A549 (cell line): Measurements from ENCODE around the gene RAE1. TPM values are rescaled to one million over a fixed set of nuclear protein-coding genes. Genes with fewer than 3 reads are reported as not detected.

Source experiments
- ATAC-seq, 2 experiments: fragments of 200-7000 bp in 1 of 2; fragments of >200 bp in 1 of 2; cut with Nextera tagmentation in 1 of 2; cut with Tn5 transposase in 1 of 2; 3 replicates each; pipeline versions ENCODE4 v1.8.0 to v1.9.1; 2018 to 2020; ENCODE audit warnings: mild to moderate bottlenecking in 1 of 2, moderate library complexity in 1 of 2
- CTCF ChIA-PET: fragments of 300-600 bp; sonication (Branson Sonifier 250); formaldehyde crosslinking; extraction: SDS; loops from one replicate; lab custom pipeline; 2021; ENCODE audit warnings: antibody characterized with exemption, inconsistent platforms; lab: Yijun Ruan, JAX
- POLR2A ChIA-PET: fragments of 350-600 bp; formaldehyde crosslinking; extraction: SDS; loops from one replicate; lab custom pipeline; 2021; ENCODE audit warnings: antibody characterized with exemption, inconsistent platforms; lab: Yijun Ruan, JAX
- DNase-seq, 2 experiments: peaks; one replicate each; pipeline versions ENCODE4 v3.0.0 to v3.0.0-alpha.2; 2011 to 2016; ENCODE audit warnings: low read depth in 1 of 2, low spot score in 1 of 2
- FAIRE-seq: peaks from 2 replicates; lab custom pipeline; 2011; peaks lifted over from hg19 to GRCh38; lab: Jason Lieb, UNC
- H3K27ac ChIP-seq, 2 experiments: fragments of >200 bp; sonication (Bioruptor Twin); formaldehyde crosslinking; 3 replicates each; pipeline ENCODE4 v1.5.1; 2016 to 2017
- H3K4me1 ChIP-seq: fragments of >200 bp; sonication (Bioruptor Twin); formaldehyde crosslinking; 3 replicates; pipeline ENCODE4 v1.6.1; 2016
- H3K4me2 ChIP-seq: fragments of >200 bp; sonication (Bioruptor Twin); formaldehyde crosslinking; 3 replicates; pipeline ENCODE4 v1.6.1; 2016
- H3K4me3 ChIP-seq: fragments of >200 bp; sonication (Bioruptor Twin); formaldehyde crosslinking; 3 replicates; pipeline ENCODE4 v1.5.1; 2016
- H3K9me3 ChIP-seq: fragments of >200 bp; sonication (Bioruptor Twin); formaldehyde crosslinking; 3 replicates; pipeline ENCODE4 v1.6.1; 2016
- BCL3 ChIP-seq: fragments of >200 bp; sonication (Bioruptor Twin); formaldehyde crosslinking; IDR thresholded peaks from 3 replicates; pipeline ENCODE4 v1.6.1; 2016
- BHLHE40 ChIP-seq: IDR thresholded peaks from 2 replicates; pipeline ENCODE4 v1.6.1; 2012; ENCODE audit warnings: low read depth, low read length, inconsistent platforms
- CBX8 ChIP-seq: fragments of 200-600 bp; sonication (generic); IDR thresholded peaks from 2 replicates; pipeline ENCODE4 v1.6.1; 2016
- CEBPB ChIP-seq, 2 experiments: fragments of >200 bp in 1 of 2; sonication (Bioruptor Twin) in 1 of 2; formaldehyde crosslinking in 1 of 2; IDR thresholded peaks; 2 replicates each; pipeline ENCODE4 v1.6.1; 2012 to 2016
- CHD4 ChIP-seq: fragments of 200-600 bp; sonication (generic); IDR thresholded peaks from 2 replicates; pipeline ENCODE4 v1.6.1; 2016; ENCODE audit warnings: antibody characterized with exemption, mild to moderate bottlenecking, borderline replicate concordance
- E2F6 ChIP-seq: IDR thresholded peaks from 2 replicates; pipeline ENCODE4 v1.6.1; 2012; ENCODE audit warnings: low read depth, borderline replicate concordance
- ELK1 ChIP-seq: fragments of 150-350 bp; IDR thresholded peaks from 2 replicates; pipeline ENCODE4 v1.6.1; 2014; ENCODE audit warnings: low read depth, mild to moderate bottlenecking, low read length
- FOSL2 ChIP-seq, 2 experiments: fragments of 450-650 bp in 1 of 2; fragments of >200 bp in 1 of 2; sonication (Bioruptor Twin) in 1 of 2; formaldehyde crosslinking; IDR thresholded peaks; 2 replicates each; pipeline versions ENCODE4 v1.5.0 to v1.6.1; 2016 to 2020; ENCODE audit warnings: mild to moderate bottlenecking in 1 of 2, moderate library complexity in 1 of 2
- GATA3 ChIP-seq: IDR thresholded peaks from 2 replicates; pipeline ENCODE4 v1.6.1; 2012; ENCODE audit warnings: borderline replicate concordance
- HDAC2 ChIP-seq: fragments of 200-600 bp; sonication (generic); IDR thresholded peaks from 2 replicates; pipeline ENCODE4 v1.6.1; 2016
- HEYL ChIP-seq: fragments of 250-450 bp; sonication (Bioruptor Pico); IDR thresholded peaks from 2 replicates; pipeline ENCODE4 v1.8.0; 2021; ENCODE audit warnings: mild to moderate bottlenecking, moderate library complexity
- HOXA7 ChIP-seq: fragments of 250-450 bp; sonication (Bioruptor Pico); IDR thresholded peaks from 2 replicates; pipeline ENCODE4 v1.5.0; 2020; ENCODE audit warnings: mild to moderate bottlenecking, moderate library complexity
- HOXB13 ChIP-seq: fragments of 250-450 bp; sonication (Bioruptor Pico); IDR thresholded peaks from 2 replicates; pipeline ENCODE4 v1.5.0; 2020; ENCODE audit warnings: low read depth, mild to moderate bottlenecking, moderate library complexity
- JUNB ChIP-seq: fragments of >200 bp; sonication (Bioruptor Twin); formaldehyde crosslinking; IDR thresholded peaks from 2 replicates; pipeline ENCODE4 v1.6.1; 2016
- KDM1A ChIP-seq: fragments of 200-600 bp; sonication (generic); IDR thresholded peaks from 2 replicates; pipeline ENCODE4 v1.6.1; 2016; ENCODE audit warnings: low read depth, mild to moderate bottlenecking
- MAFK ChIP-seq: fragments of 450-650 bp; IDR thresholded peaks from 2 replicates; pipeline ENCODE4 v1.6.1; 2014; ENCODE audit not compliant: partially characterized antibody
- MYC ChIP-seq: IDR thresholded peaks from 2 replicates; pipeline ENCODE4 v1.6.1; 2012; ENCODE audit warnings: mild to moderate bottlenecking, inconsistent platforms, low read length, improper control_type of control experiment, borderline replicate concordance
- PBX3 ChIP-seq: IDR thresholded peaks from 2 replicates; pipeline ENCODE4 v1.6.1; 2012
- PHF8 ChIP-seq: fragments of 200-600 bp; sonication (generic); IDR thresholded peaks from 2 replicates; pipeline ENCODE4 v1.6.1; 2016; ENCODE audit warnings: low read depth, mild to moderate bottlenecking, antibody characterized with exemption, moderate library complexity, borderline replicate concordance
- POLR2AphosphoS2 ChIP-seq: conservative IDR thresholded peaks from 2 replicates; pipeline ENCODE4 v1.6.1; 2012; ENCODE audit warnings: low read length, improper control_type of control experiment, inconsistent platforms
- RARB ChIP-seq: fragments of 250-450 bp; sonication (Bioruptor Pico); IDR thresholded peaks from 2 replicates; pipeline ENCODE4 v1.8.0; 2021; ENCODE audit warnings: mild to moderate bottlenecking, moderate library complexity
- REST ChIP-seq: fragments of 200-600 bp; sonication (generic); IDR thresholded peaks from 2 replicates; pipeline ENCODE4 v1.6.1; 2016; ENCODE audit warnings: antibody characterized with exemption, mild to moderate bottlenecking, moderate library complexity
- SMC3 ChIP-seq: fragments of >200 bp; sonication (Bioruptor Twin); formaldehyde crosslinking; IDR thresholded peaks from 3 replicates; pipeline ENCODE4 v1.6.1; 2018; ENCODE audit warnings: inconsistent platforms
- TP53 ChIP-seq: fragments of 250-450 bp; sonication (Bioruptor Pico); IDR thresholded peaks from 2 replicates; pipeline ENCODE4 v1.5.0; 2021; ENCODE audit warnings: mild to moderate bottlenecking, moderate library complexity
- ZSCAN20 ChIP-seq: fragments of 250-450 bp; sonication (Bioruptor Pico); IDR thresholded peaks from 2 replicates; pipeline ENCODE4 v1.8.0; 2022; ENCODE audit warnings: mild to moderate bottlenecking, moderate library complexity
- WGBS: methylation state at CpG from one replicate; pipeline ENCODE4 v1.1.6; 2017; ENCODE audit errors: missing lambda C conversion rate; 5-methylcytosine and 5-hydroxymethylcytosine counted together
- polyA plus RNA-seq, 4 experiments: library from polyadenylated mRNA; depleted of rRNA in 3 of 4; stranded (reverse); fragments of >200 nt; fragmentation: RNase III in 1 of 4; extraction: RNeasy Plus Mini Kit Qiagen cat#74134 plus additional on column Dnase treatment in 1 of 4; gene quantifications; 2 replicates in 3 of 4; 3 replicates in 1 of 4; pipeline ENCODE4 v1.2.3, GENCODE V29; 2011 to 2017

The RAE1 gene
- polyA plus RNA-seq, 2 of the 4 experiments (the other 2 are of a cell fraction) = 54.7 to 69.6 TPM

GRCh38 chr20:57352305-57352704 is 1.2 kb downstream of the RAE1 start:
- POLR2A ChIA-PET = no interaction called here
- Histone ChIP-seq H3K4me2 (peak overlapping the region; percentile 81), H3K4me1 (peaks cover 10% of the 10 kb centered on the region), H3K27ac (no peak overlapping the region)
- no peak for TF ChIP-seq MYC
- TF ChIP-seq PHF8 = no peak
- TF ChIP-seq MAFK = no peak
- TF ChIP-seq GATA3 = no peak
- no peak for TF ChIP-seq REST
- no peak for TF ChIP-seq BCL3
- no peak for TF ChIP-seq CEBPB (IDR thresholded peaks at IDR 0.05)
- no peak for TF ChIP-seq CHD4
- TF ChIP-seq TP53 (CRISPR knock-in tag) = no peak
- TF ChIP-seq, all 56 proteins: peak for 0
- CTCF ChIA-PET = interaction anchor here (1.1 to 1.9 kb wide), 3 partner anchors 10 to 262 kb away, joined by 3 to 5 read pairs (median 4); no protein-coding TSS in a partner anchor
- 72% methylated on average over 6 of the region's 6 CpGs for WGBS
- FAIRE-seq (no peak), ATAC-seq (no peak), DNase-seq (no peak)
- Histone ChIP-seq H3K4me3 (peak overlapping the region; percentile 95), H3K9me3 (no peaks in the 10 kb centered on the region)

GRCh38 chr20:57353351-57353750 is 2.3 kb downstream of the RAE1 start:
- CTCF ChIA-PET = interaction anchor here (0.7 kb wide), 1 partner anchor 14 kb away, joined by 3 read pairs; no protein-coding TSS in a partner anchor
- no peak for ATAC-seq
- no peak overlapping the region for H3K27ac ChIP-seq
- no peak overlapping the region for H3K4me3 ChIP-seq
- peaks cover 10% of the 10 kb centered on the region for H3K4me1 ChIP-seq
- 96% methylated on average over 9 of the region's 9 CpGs for WGBS
- no peak overlapping the region for H3K4me2 ChIP-seq
- no peak for DNase-seq
- FAIRE-seq = no peak
- POLR2A ChIA-PET = no interaction called here
- H3K9me3 ChIP-seq = no peaks in the 10 kb centered on the region
- TF ChIP-seq BCL3 (no peak), RARB (no peak), JUNB (no peak), HEYL (CRISPR knock-in tag) (no peak), SMC3 (no peak), ELK1 (no peak), PBX3 (no peak), KDM1A (no peak), POLR2AphosphoS2 (no peak), HOXB13 (CRISPR knock-in tag) (no peak), HDAC2 (no peak), E2F6 (no peak), REST (no peak), BHLHE40 (no peak), HOXA7 (CRISPR knock-in tag) (no peak), CBX8 (no peak), ZSCAN20 (no peak), FOSL2 (IDR thresholded peaks at IDR 0.05) (no peak), FOSL2 (CRISPR knock-in tag; IDR thresholded peaks at IDR 0.05) (no peak)
